OCI-LY3 (cell line): ENCODE data around the gene CARD14.

ENCODE experiments used
- H2AFZ ChIP-seq: fragments of 200-600, 300-600 bp; shearing (Covaris generic); 2 replicates; pipeline ENCODE4 v1.6.0; 2014; ENCODE audit warnings: antibody characterized with exemption, low read depth, low read length
- H3K27ac ChIP-seq: fragments of 200-600, 300-600 bp; sonication (generic); 2 replicates; pipeline ENCODE4 v1.5.1; 2014; ENCODE audit warnings: mild to moderate bottlenecking, low read length, moderate library complexity, mixed read lengths
- H3K27me3 ChIP-seq: fragments of 200-600, 300-600 bp; sonication (generic); 2 replicates; pipeline ENCODE4 v1.6.1; 2014; ENCODE audit warnings: low read depth, low read length, mixed read lengths
- H3K36me3 ChIP-seq: fragments of 200-600, 300-600 bp; sonication (generic); replicated peaks from 2 replicates; pipeline ENCODE3; 2014; ENCODE audit warnings: low read depth, low read length, mixed read lengths
- H3K4me1 ChIP-seq: fragments of 300-600, 200-600 bp; sonication (generic); 2 replicates; pipeline ENCODE4 v1.6.1; 2014; ENCODE audit warnings: low read length, mixed read lengths
- H3K4me2 ChIP-seq: fragments of 200-600, 300-600 bp; sonication (generic); 2 replicates; pipeline ENCODE4 v1.6.1; 2014; ENCODE audit warnings: low read length, mixed read lengths
- H3K4me3 ChIP-seq: fragments of 300-600, 200-600 bp; sonication (generic); 2 replicates; pipeline ENCODE4 v1.5.1; 2014; ENCODE audit warnings: antibody characterized with exemption, mild to moderate bottlenecking, low read length, moderate library complexity
- H3K79me2 ChIP-seq: fragments of 300-600, 200-600 bp; shearing (Covaris generic); 2 replicates; pipeline ENCODE4 v1.6.1; 2014; ENCODE audit warnings: mild to moderate bottlenecking, low read length, mixed read lengths
- H3K9ac ChIP-seq: fragments of 300-600, 200-600 bp; shearing (Covaris generic); 2 replicates; pipeline ENCODE4 v1.6.0; 2014; ENCODE audit warnings: mild to moderate bottlenecking, low read length, moderate library complexity
- H3K9me3 ChIP-seq: fragments of 200-600, 300-600 bp; shearing (Covaris generic); 2 replicates; pipeline ENCODE4 v1.6.1; 2014; ENCODE audit warnings: low read length, mixed read lengths; ENCODE audit not compliant: insufficient read depth
- H4K20me1 ChIP-seq: fragments of 200-600, 300-600 bp; sonication (generic); 2 replicates; pipeline ENCODE4 v1.6.1; 2016; ENCODE audit warnings: low read length, mixed read lengths; ENCODE audit not compliant: insufficient read depth
- CTCF ChIP-seq: fragments of 200-600, 300-600 bp; sonication (generic); IDR thresholded peaks from 2 replicates; pipeline ENCODE4 v1.5.1; 2014; ENCODE audit warnings: antibody characterized with exemption, low read length, low read depth
- EZH2phosphoT487 ChIP-seq: fragments of 200-600 bp; shearing (Covaris generic); IDR thresholded peaks from 2 replicates; pipeline ENCODE4 v1.6.1; 2018; ENCODE audit warnings: antibody characterized with exemption, mixed run types, low read depth

CARD14 gene

DNA sequence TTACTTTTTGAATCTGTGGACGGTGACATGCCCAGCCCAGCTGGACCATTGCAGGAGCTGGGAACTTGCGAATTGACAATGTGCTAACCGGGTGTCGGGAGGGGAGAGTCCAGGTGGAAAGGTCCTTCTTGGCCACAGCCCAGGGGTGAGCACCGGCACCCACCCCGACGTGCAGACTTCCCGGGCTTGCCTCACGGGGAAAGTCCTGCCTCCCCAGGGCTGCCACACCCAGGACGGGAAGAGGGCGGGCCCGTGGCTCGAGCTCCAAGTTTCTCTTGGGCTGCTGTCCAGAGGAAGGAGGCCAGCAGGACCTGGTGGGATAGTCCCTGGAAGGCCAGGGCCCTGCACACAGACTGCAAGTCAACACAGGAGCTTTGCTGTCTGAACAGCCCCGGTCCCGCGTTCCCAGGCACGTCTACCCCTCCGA, 17.7 kb downstream of the CARD14 start:
- Histone ChIP-seq H4K20me1 (no peaks in the 10 kb centered on the region), H3K4me3 (no peak overlapping the region), H3K4me2 (no peak overlapping the region), H3K4me1 (no peaks in the 10 kb centered on the region), H3K36me3 (no peaks in the 10 kb centered on the region), H3K9ac (no peak overlapping the region), H3K27me3 (no peaks in the 10 kb centered on the region), H3K9me3 (no peaks in the 10 kb centered on the region), H3K27ac (no peak overlapping the region), H2AFZ (no peak overlapping the region), H3K79me2 (no peaks in the 10 kb centered on the region)
- no peak for TF ChIP-seq EZH2phosphoT487

GRCh38 chr17:80189611-80190010, 19.8 kb downstream of the CARD14 start:
- no peaks in the 10 kb centered on the region for H3K27me3 ChIP-seq
- no peak overlapping the region for H3K4me2 ChIP-seq
- H3K9me3 ChIP-seq: no peaks in the 10 kb centered on the region
- H3K4me1 ChIP-seq: no peaks in the 10 kb centered on the region
- no peak overlapping the region for H3K9ac ChIP-seq
- H3K4me3 ChIP-seq: no peak overlapping the region
- no peak overlapping the region for H3K27ac ChIP-seq
- H4K20me1 ChIP-seq: no peaks in the 10 kb centered on the region
- no peaks in the 10 kb centered on the region for H3K79me2 ChIP-seq
- TF ChIP-seq EZH2phosphoT487: no peak
- no peak for TF ChIP-seq CTCF
- no peak overlapping the region for H2AFZ ChIP-seq
- no peaks in the 10 kb centered on the region for H3K36me3 ChIP-seq

DNA sequence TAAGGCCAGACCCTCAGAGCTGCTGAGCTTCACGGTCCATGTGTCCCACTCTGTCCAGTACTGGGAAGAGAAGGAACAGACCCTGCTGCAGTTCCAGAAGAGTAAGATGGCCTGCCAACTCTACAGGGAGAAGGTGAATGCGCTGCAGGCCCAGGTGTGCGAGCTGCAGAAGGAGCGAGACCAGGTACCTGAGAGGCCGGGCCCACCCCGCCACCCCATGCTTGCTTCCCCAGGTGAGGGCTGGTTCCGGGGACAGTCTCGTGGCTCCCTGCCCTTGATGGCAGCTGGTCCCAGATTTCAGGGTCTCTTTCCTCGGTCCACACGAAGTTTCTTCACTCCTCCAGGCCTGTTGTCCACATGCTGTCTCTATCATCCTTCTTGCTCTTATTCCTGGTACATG, 20.9 kb downstream of the CARD14 start:
- no peaks in the 10 kb centered on the region for H3K36me3 ChIP-seq
- no peaks in the 10 kb centered on the region for H3K27me3 ChIP-seq
- H3K4me3 ChIP-seq: no peak overlapping the region
- no peaks in the 10 kb centered on the region for H4K20me1 ChIP-seq
- TF ChIP-seq CTCF (no peak), EZH2phosphoT487 (no peak)
- H3K9ac ChIP-seq: no peak overlapping the region
- H3K27ac ChIP-seq: no peak overlapping the region
- H3K79me2 ChIP-seq: no peaks in the 10 kb centered on the region
- H3K4me1 ChIP-seq: no peaks in the 10 kb centered on the region
- no peak overlapping the region for H3K4me2 ChIP-seq
- H2AFZ ChIP-seq: no peak overlapping the region
- H3K9me3 ChIP-seq: no peaks in the 10 kb centered on the region

DNA sequence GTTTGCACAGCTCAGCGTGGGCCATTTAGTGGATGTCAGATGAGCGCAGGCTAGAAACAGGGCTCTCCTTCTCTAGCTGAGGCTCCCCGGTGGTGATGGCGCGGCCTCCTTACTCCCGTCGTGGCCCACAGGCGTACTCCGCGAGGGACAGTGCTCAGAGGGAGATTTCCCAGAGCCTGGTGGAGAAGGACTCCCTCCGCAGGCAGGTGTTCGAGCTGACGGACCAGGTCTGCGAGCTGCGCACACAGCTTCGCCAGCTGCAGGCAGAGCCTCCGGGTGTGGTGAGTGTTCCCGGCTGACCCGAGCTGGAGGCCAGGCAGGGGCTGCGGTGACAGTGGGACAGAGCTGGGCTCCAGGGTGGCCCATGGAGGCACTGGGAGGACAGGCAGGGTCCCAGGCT, 21.4 kb downstream of the CARD14 start:
- Histone ChIP-seq H3K9ac (no peak overlapping the region), H3K36me3 (no peaks in the 10 kb centered on the region), H3K27me3 (no peaks in the 10 kb centered on the region), H3K4me1 (no peaks in the 10 kb centered on the region), H3K79me2 (no peaks in the 10 kb centered on the region), H4K20me1 (no peaks in the 10 kb centered on the region), H3K9me3 (no peaks in the 10 kb centered on the region), H3K27ac (no peak overlapping the region), H3K4me2 (no peak overlapping the region), H2AFZ (no peak overlapping the region), H3K4me3 (no peak overlapping the region)
- TF ChIP-seq EZH2phosphoT487: no peak
- TF ChIP-seq CTCF: no peak
